Lung microvascular endothelial cell (primary cell): ENCODE data around the gene KCTD20. TPM values are rescaled to one million over a fixed set of nuclear protein-coding genes. Genes with fewer than 3 reads are reported as not detected.
"Not testable (repeated sequence)": the region's sequence is repeated elsewhere in the genome, so short reads cannot be mapped to it uniquely, and the experiment has no call there.

Experiments used
- DNase-seq, 2 donors: peaks; one replicate each; pipeline versions ENCODE4 v3.0.0 to v3.0.0-alpha.2; 2010; ENCODE audit warnings: low read depth in 2 of 2
- total RNA-seq: library from RNA; depleted of rRNA; stranded (reverse); fragments of >200 nt; gene quantifications from 2 replicates; pipeline ENCODE4 v1.2.1, GENCODE V29; 2014

KCTD20 gene
- total RNA-seq = 68.8 and 73.7 TPM in 2 replicates

GRCh38 chr6:36442671-36443470 is at the start of gene KCTD20, which contains the start of gene PXT1:
KCTD20 (plus strand) TSS chr6:36443000; CDS start chr6:36470098, 27,098 bp downstream.
PXT1 (minus strand) TSS chr6:36442854; CDS start chr6:36426082, 16,772 bp downstream.
- peak; percentile 89 to 90 for DNase-seq

- DNase-seq = no peak
Observed at GRCh38 chr6:36399970-36400369, 42.8 kb upstream of the KCTD20 start.

- DNase-seq = no peak
Observed at GRCh38 chr6:36402481-36402880, 40.3 kb upstream of the KCTD20 start.

GRCh38 chr6:36404164-36404563 is 38.6 kb upstream of the KCTD20 start:
- DNase-seq = no peak

- DNase-seq = not testable (repeated sequence)
Observed at GRCh38 chr6:36409718-36410117, 33.1 kb upstream of the KCTD20 start.

- DNase-seq = peak in 1 of 2 donors; percentile 14
Observed at GRCh38 chr6:36413489-36414480, 29.0 kb upstream of the KCTD20 start.

GRCh38 chr6:36414481-36414880 is 28.3 kb upstream of the KCTD20 start:
- no peak for DNase-seq

GRCh38 chr6:36418558-36418957 is 24.2 kb upstream of the KCTD20 start:
- DNase-seq = no peak

GRCh38 chr6:36419310-36419709 is 23.5 kb upstream of the KCTD20 start:
- peak in 1 of 2 donors; percentile 6 for DNase-seq

- DNase-seq = no peak
Observed at GRCh38 chr6:36422714-36423100, 20.1 kb upstream of the KCTD20 start.

GRCh38 chr6:36423101-36423824 is 19.5 kb upstream of the KCTD20 start:
- peak; percentile 97 to 99 for DNase-seq

GRCh38 chr6:36426622-36427021 is 16.2 kb upstream of the KCTD20 start:
- no peak for DNase-seq

GRCh38 chr6:36428911-36429310 is 13.9 kb upstream of the KCTD20 start:
- peak; percentile 13 to 18 for DNase-seq

GRCh38 chr6:36430351-36430750 is 12.4 kb upstream of the KCTD20 start:
- no peak for DNase-seq

GRCh38 chr6:36431197-36431596 is 11.6 kb upstream of the KCTD20 start:
- DNase-seq = no peak

- no peak for DNase-seq
Observed at GRCh38 chr6:36432151-36432671, 10.6 kb upstream of the KCTD20 start.

GRCh38 chr6:36436466-36436865 is 6.3 kb upstream of the KCTD20 start:
- DNase-seq = peak in 1 of 2 donors; percentile 36

GRCh38 chr6:36441307-36441894 is 1.4 kb upstream of the KCTD20 start:
- DNase-seq = peak; percentile 98 to 100

- DNase-seq = peak; percentile 4 to 34
Observed at GRCh38 chr6:36442103-36442670, 613 bp upstream of the KCTD20 start.
